HG03095 (cell line): ENCODE data around the gene EGF.

Source experiments
- ATAC-seq: cut with Tn5 transposase; IDR thresholded peaks from one replicate; pipeline ENCODE4 v1.9.1; 2021; ENCODE audit warnings: moderate library complexity; ENCODE audit not compliant: unreplicated experiment

Gene EGF

DNA sequence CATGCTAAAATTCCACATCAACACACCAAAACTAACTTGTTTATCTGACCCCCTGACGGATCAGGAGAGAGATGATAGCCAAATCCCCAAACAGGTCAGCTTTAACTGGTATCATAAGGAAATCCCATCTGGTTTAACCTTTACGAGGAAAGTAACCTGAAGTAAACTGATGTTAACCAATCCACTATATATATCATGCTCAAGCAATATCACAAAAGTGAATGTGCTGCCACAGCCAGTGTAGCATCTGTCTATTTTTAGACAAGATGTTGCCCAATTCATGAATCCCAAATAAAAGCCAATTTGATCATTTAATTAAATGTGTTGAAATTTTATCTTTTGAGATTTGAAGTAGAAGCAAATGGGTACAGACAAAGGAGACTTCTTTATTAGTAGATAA is 44.5 kb downstream of the EGF start:
- ATAC-seq: no peak

DNA sequence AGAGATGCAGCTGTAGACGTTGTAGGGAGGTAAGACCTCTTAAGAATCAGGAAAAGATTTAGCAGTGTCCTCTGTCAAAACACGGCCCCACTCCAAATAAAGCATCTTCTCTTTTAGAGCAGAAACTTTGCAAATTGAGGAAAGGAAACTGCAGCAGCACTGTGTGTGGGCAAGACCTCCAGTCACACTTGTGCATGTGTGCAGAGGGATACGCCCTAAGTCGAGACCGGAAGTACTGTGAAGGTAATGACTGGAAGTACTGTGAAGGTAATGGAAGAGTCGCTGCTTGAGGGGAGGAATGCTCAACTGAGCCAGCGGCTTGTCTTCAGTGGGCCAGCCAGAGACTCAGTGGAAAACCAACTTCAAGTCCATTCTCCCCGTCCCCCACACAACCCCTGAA is 46.5 kb downstream of the EGF start:
- ATAC-seq: no peak

DNA sequence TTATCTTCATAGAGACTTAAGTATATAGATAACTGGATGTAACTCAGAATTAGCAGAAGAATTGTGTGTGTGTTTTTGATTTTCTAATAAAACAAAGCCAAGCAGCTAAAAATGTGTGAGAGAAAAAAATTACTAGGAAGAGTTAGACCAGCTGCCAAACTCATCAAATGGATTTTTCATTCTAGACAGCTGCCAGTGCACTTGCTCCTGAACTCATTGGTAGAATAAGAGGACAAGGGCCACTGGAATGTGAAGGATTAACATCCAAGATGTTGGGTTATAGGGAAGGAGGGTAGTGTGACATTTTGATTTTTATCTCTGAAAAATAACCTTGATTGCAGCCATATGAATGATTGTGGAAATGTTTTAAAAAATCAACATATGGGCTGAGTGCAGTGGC is 49.7 kb downstream of the EGF start:
- ATAC-seq: no peak

DNA sequence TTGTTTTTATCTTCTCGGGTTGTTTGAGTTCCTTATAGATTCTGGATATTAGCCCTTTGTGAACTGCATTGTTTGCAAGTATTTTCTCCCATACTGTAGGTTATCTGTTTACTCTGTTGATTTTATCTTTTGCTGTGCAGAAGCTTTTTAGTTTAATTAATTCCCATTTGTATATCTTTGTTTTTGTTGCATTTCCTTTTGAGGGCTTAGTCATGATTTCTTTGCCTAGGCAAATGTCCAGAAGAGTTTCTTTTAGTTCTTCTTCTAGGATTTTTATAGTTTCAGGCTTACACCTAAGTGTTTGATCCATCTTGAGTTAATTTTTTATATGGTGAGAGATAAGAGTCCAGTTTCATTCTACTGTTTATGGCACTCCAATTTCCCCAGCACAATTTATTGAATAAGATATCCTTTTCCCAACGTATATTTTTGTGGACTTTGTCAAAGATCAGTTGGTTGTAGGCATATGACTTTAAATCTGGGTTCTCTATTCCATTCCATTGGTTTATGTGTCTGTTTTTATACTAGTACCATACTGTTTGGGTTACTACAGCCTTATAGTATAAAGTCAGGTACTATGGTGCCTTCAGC is 54.3 kb downstream of the EGF start:
- ATAC-seq: no peak

DNA sequence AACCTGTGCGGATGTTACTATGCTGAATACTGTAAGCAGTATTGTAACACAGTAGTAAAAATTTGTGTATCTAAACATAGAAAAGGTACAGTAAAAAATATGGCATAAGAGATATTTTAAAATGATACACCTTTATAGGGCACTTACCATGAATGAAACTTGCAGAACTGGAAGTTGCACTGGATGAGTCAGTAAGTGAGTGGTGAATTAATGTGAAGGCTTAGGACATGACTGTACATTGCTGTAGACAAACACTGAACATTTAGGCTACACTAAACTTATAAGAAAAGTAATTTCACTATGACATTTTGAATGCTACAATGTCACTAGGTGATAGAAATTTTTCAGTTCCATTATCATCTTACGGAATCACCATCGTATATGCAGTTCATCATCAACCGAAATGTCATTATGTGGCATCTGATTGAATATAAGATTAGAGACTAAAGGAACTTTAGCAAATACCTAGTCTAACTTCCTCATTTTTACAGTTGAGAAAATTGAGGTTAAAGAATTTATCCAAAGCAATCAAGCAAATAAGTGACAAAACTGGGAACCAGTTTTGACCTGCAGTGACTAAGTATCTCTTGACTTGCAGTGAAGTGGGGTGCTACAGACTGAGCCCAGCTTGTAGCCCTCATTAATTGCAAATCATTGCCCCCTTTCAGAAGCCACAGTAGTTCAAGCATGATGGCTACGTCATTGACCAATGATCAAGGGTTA is 55.3 kb downstream of the EGF start:
- no peak for ATAC-seq

DNA sequence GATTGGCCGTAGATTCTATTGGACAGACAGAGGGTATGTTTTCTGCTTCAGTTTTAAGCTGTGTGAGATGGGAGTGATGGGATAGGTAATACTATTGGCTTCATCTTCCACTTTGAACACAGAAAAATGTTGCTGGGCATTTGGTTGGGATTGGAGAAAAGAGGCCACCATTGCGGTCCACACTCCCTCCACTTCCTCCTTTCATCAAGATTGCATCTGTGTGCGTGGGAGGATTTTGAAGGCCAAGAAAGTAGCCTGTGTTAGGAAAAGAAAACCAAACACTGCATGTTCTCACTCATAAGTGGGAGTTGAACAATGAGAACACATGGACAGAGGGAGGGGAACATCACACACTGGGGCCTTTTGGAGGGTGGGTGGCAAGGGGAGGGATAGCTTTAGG is 56.4 kb downstream of the EGF start:
- ATAC-seq: no peak

DNA sequence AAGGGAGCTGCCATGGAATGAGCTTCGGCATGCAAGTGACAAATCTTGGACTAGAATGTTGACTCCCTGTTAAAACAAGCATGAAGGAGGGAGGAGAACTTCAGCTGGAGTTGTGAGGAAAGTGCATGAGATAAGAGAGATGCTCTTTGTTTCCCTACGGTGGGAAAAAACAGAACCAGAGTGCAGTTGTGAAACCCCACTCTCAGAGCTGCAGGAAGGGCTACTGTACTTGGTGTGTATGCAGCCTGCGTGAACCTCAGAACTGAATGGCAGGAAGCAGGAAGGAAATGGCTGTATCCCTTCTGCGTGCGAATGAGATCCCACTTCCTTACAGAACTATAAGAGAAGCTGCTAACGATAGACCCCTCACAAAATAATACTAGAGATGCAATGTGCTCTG is 57.2 kb downstream of the EGF start:
- ATAC-seq: no peak

DNA sequence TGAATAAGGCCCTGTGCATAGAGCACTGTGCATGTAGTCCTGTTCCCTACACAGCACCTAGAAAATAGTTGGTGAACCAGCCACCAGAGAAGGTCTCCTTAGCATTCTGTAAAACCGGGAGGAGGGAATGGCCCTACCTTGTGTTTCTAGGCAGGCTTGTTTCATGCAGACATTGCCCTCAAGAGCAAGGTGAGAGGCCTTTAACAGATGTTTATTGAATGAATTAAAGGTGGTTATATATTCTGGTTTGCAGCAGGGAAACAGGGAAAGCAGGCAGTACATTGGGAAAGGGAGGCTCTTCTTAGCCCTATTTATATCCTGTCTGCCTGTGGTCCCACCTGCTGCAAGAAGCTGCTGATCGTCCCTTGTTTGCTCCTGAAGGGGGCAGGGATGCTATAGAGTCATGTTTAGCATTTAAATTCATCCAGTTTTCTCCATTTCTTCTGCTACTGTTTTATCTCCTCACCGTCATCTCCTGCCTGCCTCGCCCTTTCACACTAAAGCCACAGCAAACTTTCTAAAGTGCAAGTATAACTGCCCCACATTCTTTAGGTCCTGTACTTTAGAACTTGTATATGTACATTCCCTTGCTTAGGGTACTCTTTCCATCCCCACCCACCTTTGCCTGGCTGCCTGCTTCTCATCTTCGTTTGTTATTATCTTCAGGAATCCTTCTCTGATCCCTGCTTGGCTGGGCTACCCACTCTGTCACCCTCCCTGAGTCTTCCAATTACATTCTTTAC is 60.3 kb downstream of the EGF start:
- no peak for ATAC-seq

DNA sequence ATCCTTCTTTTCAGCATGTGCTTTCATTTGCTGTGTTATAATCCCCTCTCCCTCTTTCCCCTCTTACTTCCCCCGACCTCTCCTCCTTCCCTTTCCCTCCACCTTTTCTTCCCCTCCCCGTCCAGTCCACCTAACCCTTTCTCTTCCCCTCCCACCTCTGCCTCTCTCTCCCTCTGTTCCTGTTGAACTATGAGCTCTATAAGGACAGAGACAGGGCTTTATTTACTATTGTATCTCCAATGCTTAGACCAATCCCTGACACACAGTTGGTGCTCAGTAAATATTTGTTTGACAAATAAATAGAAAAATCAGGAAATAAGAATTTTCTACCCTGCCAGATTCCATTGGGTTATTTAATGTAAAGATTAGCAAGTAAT is 60.8 kb downstream of the EGF start:
- no peak for ATAC-seq

DNA sequence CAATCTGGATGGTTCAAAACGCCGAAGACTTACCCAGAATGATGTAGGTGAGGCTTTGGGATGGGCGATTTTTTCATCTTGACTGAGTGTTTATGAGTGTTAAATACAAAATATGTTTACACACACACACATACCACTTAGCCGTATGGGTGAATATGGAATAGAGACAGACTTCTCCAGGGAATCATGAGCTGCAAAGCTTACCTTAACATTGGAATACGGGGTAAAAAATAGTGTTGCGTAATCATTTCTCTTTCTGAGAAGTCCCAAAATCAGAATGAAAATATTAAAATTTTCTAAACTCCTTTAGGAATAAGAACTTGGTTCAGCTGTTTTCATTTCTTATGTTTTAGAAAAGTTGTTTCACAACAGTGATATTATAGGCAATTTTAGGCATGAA is 63.5 kb downstream of the EGF start:
- ATAC-seq: no peak

DNA sequence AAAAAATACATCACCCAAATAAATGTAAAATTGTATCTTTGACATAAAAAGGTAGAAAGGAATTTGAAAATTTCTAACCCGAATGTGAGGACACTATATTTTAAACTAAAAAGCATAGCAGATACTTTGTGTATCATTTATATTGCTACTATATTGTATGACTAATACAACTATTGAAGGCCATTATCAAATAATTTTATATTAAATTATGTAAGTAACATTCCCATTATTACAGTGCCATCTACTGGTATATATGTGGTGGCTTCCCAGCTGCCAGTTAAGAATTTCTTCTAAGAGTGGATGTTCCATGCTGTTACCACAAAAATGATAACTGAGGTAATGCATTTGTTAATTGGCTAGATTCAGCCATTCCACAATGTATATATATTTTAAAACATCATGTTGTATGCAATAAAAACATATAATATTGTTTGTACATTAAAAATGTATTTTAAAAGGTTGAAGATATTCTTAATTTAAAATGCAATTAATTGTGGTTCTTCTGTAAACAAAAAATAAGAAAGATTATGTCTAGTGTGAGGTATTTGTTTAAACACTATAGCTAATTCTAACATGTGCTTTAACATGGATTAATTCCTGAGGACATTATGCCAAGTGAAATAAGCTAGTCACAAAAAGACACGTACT is 65.3 kb downstream of the EGF start:
- no peak for ATAC-seq

DNA sequence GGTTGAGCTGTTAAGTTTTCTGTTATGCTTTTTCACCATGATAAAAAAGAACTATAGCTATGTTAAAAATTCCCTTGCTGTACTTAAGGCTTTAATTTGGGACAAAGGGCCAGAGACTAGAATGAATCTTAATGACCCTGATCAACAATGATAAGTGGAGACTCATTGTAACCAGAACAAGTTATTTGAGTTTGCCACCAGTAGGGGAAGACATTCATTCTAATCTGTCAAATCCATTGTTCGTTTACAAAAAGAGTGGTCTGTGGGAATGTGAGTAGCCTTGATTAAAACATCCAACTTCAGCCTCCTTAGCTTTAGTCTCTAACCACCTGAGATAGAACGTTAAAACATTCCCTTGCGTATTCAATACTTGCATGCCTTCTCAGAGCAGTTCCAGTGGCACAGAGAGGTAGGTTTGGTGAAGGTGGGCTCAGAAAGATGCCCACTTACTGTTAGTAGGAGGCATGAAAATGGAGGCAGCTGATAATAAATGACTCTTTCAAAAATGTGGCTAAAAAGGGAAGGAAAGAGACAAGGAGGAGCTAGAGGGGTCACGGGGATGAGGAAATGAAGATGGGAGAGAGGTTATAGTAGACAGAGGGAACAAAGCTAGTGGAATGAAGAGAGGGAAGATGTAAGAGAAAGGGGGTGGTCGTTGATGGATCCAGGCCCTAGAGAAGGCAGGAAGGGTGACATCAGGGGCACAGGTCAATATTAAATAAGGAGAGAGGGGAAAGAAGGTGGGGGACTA is 66.2 kb downstream of the EGF start:
- ATAC-seq: no peak

DNA sequence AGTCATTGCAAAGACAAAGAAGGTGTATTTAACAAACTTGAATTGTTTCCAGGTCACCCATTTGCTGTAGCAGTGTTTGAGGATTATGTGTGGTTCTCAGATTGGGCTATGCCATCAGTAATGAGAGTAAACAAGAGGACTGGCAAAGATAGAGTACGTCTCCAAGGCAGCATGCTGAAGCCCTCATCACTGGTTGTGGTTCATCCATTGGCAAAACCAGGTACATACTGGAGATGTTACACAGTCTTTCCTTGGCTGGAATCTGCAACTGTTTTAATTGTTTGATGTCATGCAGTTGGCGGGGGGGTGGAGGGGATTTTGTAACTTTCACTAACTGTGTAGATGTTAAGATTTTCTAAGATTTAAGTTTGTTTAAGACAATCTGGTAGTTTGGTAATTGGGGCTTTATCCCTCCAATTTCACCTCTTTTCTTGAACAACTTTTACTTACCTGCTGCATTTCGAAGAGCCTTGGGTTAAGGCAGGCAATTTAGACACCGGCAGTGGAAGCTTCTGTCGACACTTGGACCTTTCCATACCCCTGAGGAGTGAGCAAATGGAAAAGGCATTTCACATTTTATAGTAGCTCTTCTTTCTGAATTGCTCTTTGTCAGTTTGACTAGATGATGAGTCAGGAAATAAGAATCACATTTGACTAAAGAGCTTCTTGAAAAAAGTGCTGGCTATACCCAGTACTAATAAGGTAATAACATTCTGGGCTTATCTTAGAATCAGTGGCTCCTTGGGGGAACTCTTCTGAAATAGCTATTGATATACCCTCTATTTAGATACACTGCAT is 67.4 kb downstream of the EGF start:
- ATAC-seq: no peak

DNA sequence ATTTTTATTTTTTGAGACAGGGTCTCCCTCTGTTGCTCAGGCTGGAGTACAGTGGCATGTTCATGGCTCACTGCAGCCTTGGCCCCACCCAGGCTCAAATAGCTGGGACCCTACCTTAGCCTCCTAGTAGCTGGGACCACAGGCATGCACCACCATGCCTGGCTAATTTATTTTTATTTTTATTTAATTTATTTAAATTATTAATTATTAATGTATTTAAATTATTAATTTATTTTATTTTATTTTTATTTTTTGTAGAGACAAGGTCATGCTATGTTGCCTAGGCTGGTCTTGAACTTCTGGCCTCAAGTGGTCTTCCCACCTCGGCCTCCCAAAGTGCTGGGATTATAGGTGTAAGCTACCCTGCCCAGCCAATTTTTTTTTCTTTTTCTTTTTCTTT is 69.3 kb downstream of the EGF start:
- no peak for ATAC-seq

DNA sequence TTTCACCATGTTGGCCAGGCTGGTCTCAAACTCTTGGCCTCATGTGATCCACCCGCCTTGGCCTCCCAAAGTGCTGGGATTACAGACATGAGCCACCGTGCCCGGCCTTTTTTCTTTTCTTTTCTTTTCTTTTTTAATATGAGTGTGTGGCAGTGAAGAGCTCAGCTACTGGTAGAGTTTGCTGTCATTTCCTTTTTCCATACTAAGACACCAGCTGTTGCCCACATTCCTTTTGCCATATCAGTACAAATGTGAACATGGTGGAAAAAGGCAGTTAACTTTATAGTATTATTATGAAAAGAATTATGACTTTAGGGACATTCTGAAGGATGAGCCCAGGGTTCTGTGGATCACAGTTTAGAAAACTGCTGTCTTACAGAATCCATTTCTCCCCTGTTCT is 69.8 kb downstream of the EGF start:
- ATAC-seq: no peak

DNA sequence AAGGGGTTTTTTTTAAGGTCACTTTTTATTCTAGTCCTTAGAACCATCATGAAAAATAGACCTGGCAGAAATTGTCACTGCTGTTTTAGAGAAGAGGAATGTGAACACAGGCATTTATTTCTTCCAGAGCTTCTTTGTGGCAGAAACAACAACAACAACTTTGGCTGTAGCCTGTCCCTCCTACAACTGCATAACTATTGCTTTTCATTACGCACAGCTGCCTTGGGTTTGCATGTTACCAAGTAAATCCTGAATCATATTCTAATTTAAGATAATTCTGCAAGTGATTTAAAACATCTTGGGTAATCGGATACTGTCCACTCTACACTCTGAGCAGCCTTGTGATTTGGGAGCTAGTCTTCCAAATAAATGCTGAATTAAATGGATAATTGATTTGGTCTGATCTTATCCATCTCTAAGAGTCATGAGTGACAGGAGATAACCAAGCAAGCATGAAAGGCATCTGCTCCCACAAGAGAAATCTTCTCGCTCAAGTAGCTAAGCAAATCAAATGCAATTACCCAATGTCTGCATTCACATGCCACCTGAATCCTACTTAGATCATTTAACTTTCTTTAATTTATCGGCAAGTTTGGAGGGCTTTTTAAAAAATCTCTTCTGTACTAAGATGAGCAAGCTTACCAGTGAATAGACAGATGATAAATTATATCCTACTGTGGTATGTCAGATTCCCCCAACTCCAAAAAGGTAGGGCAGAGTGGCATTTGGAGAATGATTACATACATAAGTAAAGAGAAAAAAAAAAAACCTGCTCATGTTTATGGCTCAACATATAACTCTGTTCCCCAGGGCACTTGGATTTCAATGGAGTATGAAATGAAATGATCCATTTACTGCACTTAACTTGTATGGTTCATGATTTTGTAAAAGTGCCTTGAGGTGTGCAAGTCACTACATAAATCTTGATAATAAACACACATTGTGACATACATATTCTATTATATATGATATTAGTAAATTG is 73.6 kb downstream of the EGF start:
- ATAC-seq: no peak

DNA sequence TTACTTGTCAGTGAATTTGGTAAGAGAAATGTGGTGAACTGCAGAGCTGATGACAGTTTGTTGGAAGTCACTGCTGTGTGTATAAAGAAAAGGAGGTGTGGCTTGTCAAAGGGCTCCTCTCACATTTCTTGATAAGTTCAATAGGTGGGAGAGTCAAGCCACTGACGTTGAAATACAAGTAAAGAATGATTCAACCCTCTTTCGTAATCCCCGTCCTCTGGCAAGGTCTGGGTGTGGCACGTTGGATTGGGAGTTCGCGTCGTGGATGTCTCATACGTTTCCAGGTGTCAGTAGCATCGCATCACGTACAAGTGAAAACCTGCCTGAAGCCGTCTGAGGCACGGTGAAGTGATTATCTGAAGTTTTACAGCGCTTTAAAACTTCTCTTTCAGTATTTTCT is 76.4 kb downstream of the EGF start:
- ATAC-seq: no peak

DNA sequence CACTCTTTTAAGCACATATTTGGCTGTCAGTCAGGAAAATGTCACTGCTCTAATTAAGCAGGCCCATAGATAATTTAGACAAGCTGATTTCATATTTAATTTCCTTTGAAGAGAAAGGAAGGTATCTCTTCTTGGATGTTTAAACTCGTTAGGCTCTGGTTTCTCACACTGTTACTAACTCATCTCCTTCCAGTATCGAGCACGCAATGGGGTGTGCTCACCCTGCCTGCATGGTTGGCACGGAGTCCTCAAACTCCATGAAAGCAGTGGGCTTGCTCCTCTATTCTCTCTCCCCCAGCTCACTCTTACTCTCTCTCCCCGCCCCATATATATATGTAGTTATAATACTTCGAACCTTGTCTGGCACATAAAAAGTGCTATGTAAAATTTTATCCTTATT is 76.9 kb downstream of the EGF start:
- ATAC-seq: no peak
